GM18870 (cell line): ENCODE results near the gene TUBA1B.
"Not testable (repeated sequence)": the region's sequence is repeated elsewhere in the genome, so short reads cannot be mapped to it uniquely, and the experiment has no call there.

Experiments
- ATAC-seq: cut with Tn5 transposase; IDR thresholded peaks from one replicate; pipeline ENCODE4 v1.9.1; 2021; ENCODE audit warnings: moderate library complexity; ENCODE audit not compliant: unreplicated experiment

Gene TUBA1B

DNA sequence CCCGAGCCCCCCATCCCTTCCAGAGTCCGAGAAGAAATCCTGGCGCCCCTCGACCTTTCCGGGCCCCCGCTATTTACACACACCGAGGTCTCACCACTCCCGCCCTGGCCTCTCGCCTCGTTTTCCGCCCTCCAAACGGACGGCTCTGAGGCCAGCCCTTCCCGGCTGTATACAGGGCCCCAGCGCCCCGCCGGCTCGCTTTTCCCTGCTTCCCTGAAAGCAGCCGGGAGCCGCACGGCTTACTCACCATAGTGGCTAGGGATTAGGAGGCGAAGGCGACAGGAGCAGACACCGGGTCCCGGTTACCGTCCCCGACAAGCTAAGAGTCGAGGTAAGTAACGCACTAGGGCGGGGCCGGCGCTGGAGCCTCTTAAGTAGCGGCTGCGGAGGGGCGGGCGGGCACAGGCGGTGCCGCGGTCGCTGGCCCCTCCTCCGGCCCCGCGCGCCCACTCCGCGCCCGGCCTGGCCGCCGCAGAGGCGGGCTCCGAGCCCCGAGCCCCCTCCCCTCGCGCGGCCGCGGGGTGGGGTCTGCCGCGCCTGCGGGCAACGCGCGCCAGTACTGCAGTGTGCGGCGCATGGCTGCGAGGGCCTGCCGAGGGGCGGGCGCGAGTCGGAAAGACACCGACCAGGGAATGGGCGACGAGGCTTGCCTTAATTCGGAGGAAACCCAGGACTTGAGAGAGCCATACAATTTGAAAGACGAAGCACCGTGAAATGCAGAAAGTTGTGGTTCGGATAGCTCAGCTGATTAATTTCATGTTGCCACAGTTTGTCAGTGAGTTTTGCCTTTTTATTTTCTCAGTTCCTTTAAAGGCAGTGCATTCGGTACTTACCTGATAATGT, at the start of gene TUBA1B:
Gene TUBA1B, minus strand, starts transcription at position 345 of the 843 bp plus-strand sequence. Its CDS starts 95 bp downstream, at position 250.
- peak; percentile 45 for ATAC-seq

DNA sequence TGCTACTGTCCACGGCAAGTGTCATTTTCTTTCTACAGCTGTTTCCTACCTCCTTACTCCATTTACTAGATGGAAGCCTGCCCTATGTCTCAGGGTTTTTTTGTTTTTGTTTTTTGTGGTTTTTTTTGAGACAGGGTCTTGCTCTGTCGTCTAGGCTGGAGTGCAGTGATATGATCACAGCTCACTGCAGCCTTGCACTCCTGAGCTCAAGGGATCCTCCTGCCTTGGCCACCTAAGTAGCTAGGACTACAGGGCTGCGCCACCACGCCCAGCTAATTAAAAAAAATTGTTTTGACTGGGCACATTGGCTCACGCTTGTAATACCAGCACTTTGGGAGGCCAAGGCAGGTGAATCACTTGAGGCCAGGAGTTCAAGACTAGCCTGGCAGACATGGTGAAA, 43.0 kb upstream of the TUBA1B start:
- no peak for ATAC-seq

DNA sequence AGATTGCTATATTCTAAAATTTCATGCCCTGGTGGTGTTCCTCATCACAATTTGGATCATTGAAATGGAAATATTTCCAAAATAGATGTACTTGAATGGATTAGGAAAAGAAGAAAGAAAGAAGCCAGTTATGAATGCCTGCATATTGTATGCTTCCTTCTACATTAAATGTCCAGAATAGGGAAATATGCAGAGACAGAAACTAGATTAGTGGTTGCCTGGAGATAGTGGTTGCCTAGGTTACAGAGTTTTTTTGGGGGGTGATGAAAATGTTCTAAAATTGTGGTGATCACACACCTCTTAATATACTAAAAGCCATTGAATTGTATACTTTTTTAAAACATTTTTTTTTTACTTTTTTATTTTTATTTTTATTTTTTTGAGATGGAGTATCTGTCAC, 39.7 kb upstream of the TUBA1B start:
- ATAC-seq: no peak

DNA sequence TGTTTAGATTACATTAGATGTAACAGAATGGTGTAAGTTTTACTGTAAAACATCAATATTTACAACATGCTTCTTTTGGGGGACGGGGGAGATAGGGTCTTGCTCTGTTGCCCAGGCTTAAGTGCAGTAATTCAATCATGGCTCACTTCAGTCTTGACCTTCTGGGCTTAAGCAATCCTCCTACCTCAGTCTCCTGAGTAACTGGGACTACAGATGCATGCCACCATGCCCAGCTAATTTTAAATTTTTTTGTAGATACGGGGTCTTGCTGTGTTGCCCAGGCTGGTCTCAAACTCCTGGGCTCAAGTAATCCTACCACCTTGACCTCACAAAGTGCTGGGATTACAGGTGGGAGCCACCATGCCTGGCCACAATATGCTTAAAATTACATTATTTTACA, 33.9 kb upstream of the TUBA1B start:
- no peak for ATAC-seq

DNA sequence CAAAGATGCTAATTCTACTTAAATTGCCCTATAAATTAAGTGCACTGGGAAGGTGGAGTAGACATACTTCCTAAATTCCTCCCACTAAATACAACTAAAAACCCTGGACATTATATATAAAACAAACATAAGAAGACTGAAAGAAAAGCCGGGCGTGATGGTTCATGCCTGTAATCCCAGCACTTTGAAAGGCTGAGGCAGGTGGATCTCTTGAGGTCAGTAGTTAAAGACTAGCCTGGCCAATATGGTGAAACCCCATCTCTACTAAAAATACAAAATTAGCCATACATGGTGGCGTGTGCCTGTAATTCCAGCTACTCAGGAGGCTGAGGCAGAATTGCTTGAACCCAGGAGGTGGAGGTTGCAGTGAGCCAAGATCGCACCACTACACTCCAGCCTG, 30.7 kb upstream of the TUBA1B start:
- not testable (repeated sequence) for ATAC-seq

DNA sequence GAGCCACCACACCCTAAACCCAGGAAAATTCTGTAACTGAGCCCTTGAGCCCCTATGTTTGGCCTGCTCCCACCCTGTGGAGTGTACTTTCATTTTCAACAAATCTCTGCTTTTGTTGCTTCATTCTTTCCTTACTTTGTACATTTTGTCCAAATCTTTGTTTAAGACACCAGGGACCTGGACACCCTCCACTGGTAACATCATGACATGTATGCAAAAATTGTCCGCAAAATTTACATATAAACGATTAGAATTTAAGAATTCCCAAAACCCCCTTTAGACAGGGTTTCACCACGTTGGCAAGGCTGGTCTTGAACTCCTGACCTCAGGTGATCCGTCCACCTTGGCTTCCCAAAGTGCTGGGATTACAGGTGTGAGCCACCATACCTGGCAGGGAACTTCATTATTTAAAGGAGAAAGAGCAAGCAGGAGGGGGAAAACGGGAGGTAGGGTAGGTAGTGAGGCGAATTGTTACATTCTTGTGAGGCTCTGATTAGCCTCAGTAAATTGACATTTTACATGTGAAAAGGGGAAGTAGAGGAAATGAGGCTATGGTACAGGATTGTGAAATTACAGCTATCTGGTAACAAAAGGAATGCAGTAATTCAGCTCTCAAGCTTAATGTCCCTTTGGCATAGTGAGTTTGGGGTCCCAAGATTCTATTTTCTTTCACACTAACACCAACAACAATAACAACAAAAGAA, 30.0 kb upstream of the TUBA1B start:
- no peak for ATAC-seq

DNA sequence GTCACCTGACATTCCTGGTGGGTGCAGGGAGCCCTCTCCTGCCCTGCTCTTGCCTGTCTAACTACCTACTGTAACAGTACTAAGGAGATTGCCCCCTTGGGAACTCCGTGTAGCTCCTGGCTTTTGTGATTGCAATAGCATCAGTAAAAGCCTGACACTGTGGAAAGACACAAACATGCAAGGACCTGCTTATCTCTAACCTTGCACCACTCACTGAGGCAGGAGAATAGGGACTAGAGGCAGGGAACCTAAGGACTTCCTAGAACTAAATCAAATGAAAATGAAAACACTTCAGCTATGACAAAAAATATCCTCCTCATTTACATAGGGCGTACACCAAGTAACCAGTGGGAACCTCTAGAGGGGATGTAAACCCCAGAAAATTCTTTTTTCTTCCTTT, 29.2 kb upstream of the TUBA1B start:
- ATAC-seq: no peak

DNA sequence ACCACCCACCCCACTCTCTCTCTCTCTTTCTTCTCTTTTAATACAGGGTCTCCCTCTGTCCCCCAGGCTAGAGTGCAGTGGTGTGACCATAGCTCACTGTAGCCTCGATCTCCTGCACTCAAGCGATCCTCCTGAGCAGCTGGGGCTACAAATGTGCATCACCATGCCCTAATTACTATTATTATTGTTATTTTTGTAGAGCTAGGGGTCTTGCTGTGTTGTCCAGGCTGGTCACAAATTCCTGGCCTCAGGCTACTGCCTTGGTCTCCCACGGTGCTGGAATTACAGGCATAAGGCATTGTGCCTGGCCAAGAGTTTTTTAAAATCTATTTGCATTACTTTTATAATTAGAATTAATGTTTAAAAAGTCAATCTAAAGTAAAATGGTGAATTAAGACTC, 23.0 kb upstream of the TUBA1B start:
- ATAC-seq: no peak

DNA sequence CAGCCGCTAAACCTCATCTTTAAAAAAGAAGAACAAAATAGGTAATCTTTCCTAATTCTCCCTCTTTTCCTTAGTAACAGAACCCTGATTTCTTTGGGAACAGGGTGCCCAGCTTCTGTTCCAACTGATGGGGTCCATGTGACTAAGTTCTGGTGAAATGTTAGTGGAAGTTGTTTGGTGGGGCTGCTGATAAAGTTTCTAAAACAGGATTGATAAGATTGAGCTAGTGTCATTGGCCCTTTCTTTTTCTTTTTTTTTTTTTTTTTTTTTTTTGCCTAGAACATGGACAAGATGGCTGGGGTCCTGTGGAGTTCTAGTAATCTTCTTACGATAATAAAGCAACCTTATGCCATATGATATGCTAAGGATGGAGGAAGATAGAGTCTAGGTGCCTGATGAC, 16.2 kb upstream of the TUBA1B start:
- ATAC-seq: no peak

DNA sequence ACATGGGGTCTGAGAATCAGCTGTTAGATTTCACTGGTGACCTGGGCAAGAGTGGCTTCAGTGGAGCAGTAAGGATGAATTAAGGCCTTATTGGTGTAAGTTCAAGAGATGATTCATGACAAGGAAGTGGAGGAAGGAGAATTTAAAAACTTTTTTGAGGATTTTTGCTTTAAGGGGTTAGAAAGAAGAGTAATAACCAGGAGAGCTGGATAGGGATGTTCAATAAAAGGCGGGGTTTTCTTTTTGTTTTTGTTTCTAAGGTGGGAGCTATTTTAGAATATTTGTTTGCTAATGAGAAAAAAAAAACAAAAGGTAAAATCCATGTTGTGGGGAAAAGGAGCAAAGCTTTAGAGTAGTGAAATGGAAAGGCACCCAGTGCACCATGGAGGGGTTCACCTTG, 15.2 kb upstream of the TUBA1B start:
- ATAC-seq: no peak

DNA sequence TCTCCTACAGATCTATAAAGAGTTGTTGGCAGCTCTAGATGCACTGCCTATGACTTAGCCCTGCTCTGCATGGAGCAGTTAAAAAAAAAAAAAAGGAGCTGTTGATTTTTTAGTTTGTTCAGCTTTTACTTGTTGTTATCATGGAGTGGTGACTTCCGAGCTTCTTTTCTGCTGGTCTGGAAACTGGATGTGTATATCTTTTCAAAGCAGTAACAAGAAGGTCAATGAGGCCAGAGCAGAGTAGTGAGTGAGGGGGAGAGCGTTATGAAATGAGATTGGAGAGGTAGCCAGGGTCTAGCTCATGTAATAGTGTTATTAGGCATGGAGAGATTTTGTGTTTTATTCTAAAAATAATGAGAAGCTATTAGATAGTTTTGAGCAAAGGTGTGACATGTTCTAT, 13.2 kb upstream of the TUBA1B start:
- no peak for ATAC-seq

DNA sequence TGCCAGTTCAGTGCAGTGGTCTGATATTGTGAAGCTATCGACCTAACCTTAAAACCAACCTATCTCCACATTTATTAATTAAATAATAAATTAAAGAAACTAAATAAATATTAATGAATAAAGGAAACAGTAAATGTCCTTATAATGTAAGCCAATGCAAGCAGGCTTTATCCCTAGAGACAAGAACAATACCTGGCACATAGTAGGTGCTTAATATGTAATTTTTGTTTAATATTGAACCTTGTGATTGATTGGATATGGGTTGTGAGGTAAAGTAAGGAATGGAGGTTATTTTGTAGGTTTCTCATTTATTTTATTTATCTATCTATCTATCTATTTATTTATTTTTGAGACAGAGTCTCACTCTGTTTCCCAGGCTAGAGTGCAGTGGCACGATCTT, 7.8 kb upstream of the TUBA1B start:
- no peak for ATAC-seq

DNA sequence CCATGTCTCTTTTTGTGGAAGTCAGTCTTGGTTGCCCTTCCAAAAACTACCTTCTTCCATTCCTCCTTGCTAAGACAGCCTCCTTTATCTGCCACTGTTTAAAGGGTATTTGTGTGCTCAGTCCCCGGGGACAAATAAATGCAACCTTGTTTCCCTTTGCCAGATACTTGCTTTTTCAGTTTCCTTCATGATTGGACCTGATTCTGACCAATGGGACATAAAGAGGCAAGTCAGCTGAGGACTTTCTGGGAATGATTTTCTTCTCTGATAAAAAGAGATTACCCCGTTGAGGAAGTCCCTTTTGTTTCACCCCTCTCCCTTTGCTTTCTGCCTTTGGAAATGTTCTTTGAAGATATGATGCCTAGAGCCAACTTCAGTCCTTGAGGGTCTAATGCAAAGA, 7.4 kb upstream of the TUBA1B start:
- ATAC-seq: no peak

DNA sequence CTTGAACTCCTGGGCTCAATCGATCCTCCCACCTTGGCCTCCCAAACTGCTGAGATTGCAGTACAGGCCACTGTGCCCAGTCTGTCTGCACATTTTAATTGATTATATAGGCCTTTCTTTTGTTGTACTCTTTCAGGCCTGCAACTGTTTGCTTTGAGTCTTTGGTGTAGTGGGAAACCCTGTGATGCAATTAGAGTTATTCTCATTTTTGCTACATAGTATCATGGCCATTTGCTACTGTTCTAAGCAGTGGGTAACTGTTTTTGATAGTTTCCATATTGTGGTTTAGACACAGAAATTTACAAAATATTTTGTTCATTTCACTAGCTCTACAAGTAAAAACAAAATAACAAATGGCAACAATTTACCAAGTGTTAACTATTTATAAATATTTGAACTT, 6.3 kb upstream of the TUBA1B start:
- ATAC-seq: no peak

DNA sequence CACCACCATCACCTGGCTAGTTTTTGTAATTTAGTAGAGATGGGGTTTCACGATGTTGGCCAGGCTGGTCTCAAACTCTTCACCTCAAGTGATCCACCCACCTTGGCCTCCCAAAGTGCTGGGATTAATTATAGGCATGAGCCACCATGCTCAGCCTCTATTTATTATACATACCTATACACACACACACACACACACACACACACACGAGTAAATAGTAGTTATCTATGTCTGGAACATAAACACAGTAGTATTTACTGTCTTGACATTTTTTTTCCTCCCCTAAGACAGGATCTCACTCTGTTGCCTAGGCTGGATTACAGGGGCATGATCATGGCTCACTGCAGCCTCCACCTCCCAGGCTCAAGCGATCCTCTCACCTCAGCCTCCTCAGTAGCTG, 5.8 kb upstream of the TUBA1B start:
- not testable (repeated sequence) for ATAC-seq

DNA sequence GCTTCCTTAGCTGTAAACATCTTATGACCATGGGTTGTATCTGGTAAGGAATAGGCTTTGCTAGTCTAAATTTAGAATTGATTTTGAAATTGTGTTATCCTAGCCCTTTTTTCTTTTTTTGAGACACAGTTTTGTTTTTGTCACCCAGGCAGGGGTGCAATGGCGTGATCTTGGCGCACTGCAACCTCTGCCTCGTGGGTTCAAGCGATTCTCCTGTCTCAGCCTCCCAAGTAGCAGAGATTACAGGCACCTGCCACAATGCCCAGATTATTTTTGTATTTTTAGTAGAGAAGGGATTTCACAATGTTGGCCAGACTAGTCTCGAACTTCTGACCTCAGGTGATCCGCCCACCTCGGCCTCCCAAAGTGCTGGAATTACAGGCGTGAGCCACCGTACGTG, 2.4 kb upstream of the TUBA1B start:
- no peak for ATAC-seq

DNA sequence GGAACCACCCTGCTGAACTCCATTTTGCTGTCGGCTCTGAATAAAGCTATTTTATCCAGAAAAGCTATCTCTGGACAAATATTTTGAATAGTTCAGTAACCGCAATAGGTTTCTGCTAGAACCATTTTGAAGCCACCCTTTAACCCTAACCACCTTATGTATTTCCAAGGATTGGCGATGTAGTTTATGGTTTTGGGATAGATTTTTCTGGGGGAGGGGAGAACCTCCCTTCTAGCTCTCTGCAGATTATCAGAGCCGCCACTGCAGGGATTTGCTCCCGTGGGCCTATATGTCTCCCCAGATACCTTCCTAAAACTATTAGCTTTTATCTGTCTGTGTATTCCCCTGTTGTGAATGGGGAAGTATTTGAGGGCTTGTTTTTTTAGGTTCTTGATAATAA, 1.8 kb upstream of the TUBA1B start:
- no peak for ATAC-seq

DNA sequence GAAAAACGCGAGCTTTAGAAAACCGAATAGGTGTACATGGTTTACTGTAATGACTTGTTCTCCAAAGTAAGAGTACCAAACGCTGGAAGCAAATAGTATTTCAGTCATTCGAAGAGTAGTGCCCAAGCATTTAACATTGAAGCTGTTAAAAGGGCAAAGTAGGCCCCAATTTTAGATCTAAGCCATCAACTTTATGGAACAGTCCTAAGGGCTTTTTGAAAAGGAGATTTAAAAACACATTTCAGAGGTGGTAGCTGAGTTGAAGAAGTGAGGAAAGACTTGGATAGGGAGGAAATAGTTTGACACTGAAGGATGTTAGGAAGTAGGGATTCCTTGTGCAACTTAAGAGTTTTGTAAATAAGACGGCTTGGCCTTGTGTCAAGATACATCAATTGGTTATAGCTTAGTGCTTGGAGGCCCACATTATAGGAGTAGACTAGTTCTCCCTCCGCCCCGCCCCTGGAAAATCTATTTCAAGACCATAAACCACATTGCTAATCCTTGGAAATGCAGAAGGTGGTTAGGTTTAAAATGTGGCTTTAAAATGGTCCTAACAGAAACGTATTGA, 783 bp upstream of the TUBA1B start:
- ATAC-seq: no peak

DNA sequence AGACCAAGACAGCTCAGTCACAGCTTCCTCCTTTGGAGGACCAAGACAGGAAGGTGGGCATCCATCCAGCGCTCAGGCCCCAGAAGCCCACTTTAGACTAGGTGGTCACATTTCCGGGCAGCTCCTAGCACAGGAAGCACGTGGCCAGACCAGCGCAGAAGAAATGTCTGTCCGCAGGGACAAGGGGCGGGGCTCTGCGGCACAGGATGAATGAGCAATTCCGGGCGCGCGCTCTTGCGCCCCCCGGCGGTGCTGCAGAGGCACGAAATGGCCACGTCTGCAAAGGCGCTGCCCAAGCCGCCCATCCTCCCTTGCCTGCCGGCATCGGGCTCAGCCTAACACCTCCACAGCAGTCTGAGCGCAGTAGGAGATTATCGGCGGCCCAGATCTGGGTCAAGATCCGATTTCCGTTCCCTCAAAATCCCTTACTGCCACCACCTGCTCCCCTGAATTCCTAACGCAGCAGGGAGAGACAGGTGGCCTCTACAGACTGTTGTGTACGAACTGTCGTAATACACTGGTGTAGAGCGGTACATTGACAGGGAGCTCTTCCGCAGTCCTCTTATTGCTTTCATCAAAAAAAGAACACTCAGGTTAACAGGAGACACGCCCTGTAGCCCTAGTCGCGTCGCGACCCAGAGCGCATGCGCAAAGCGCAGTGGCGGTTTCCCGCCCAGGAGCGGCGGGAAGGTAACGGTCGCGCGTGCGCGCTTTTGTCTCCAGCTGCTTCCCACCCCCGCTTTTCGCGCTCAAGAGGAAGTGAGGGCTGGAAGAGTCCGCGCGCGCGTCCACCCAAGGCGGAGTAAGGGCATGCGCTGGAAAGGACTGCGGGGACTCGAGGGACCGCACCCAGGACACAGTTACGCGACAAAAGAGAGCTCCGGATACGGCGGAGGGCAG, 794 bp downstream of the TUBA1B start:
- ATAC-seq: peak; percentile 38

DNA sequence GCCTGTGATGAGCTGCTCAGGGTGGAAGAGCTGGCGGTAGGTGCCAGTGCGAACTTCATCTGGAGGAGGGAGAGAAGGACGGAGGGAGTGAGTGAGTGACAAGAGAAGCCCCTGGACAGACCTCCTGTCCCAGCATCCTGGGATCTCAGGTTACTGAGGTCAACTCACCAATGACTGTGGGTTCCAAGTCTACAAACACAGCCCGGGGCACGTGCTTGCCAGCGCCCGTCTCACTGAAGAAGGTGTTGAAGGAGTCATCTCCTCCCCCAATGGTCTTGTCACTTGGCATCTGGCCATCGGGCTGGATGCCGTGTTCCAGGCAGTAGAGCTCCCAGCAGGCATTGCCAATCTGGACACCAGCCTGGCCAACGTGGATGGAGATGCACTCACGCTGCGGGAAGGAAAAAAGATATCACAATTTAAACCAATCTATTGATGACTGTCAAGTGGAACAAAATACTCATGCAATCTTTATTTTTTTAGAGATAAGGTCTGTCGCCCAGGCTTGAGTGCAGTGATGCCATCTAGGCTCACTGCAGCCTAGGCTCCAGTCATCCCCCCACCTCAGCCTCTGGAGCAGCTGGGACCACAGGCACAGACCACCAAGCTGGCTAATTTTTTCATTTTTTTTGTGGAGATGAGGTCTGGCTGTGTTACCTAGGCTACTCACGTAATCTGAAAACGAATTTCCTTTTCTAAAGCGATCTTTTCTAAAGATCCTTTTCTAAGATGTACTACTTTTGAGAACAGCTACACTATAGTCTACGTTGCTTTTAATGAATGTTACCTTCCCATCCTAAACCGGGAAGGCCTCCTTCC, 1.7 kb downstream of the TUBA1B start:
- no peak for ATAC-seq
